Heart left ventricle (tissue), 13 donors: ENCODE data around the gene GLT1D1.

Experiments used
- CTCF ChIP-seq, 12 donors: fragments of 200-600 bp; sonication (generic) in 4 of 12; IDR thresholded peaks; one replicate each; pipeline versions ENCODE4 v1.5.0 to v1.8.0; 2018 to 2022; ENCODE audit warnings: antibody characterized with exemption in 12 of 12, mild to moderate bottlenecking in 5 of 12
- POLR2A ChIP-seq, 2 donors: fragments of 450-650 bp; IDR thresholded peaks; one replicate each; pipeline ENCODE4 v1.6.1; 2017; ENCODE audit warnings: antibody characterized with exemption in 2 of 2, mild to moderate bottlenecking in 2 of 2, moderate library complexity in 2 of 2
- donor health status: ischemic (EF 13 %, LVEDD 7.1; RV severe dilation, severe dysfunction).
- donor health status: DM: no; HTN: yes; CAD: no.
- donor health status: DM: no; HTN: no; CAD: no.
- donor health status: ischemic (EF 25% LVEDD 6.9; RV normal size, moderate dysfunction).
- donor health status: ischemic (EF 25% LVEDD 5.7; RV mildly dilated, moderate dysfunction).
- donor health status: ischemic (EF 35%, LVEDD 5.7; RV mildly dilated, moderate dysfunction).
- donor health status: nonischemic (EF 11% LVEDD 7.7; RV severe dilation, severe dysfunction).
- donor health status: DM: yes; HTN: yes; CAD: no.
- donor health status: PGD.
- donor health status: ischemic (EF 29% LVEDD 5.4; RV normal size, mild dysfunction).
- donor health status: nonischemic (EF 23%, LVEDD 6.1; RV moderate dilation, normal function).

DNA sequence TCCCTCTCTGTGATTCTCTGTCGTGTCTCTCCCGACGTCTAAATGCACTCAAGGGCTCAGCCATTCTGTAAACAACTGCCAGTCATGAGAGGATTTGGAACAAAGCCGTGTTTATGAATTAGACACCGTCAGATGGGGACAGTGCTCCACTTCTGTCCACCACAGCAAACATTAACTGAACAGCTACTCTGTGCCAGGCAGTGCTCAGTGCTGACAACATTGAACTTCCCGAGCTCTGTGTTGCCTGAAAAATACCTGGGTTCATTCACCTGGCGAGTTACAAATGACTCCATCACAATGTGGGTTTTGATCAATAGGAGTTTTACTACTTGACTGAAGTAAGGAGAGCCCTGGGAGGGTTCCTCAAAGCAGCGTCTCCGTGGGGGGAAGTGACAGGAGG lies 139.3 kb downstream of the GLT1D1 start:
- TF ChIP-seq POLR2A (IDR thresholded peaks at IDR 0.05) = no peak
- no peak for TF ChIP-seq CTCF (IDR thresholded peaks at IDR 0.05)
